HFFc6 (cell line): ENCODE measurements around the gene NEK5. TPM values are rescaled to one million over a fixed set of nuclear protein-coding genes. Genes with fewer than 3 reads are reported as not detected.

Experiments used
- DNase-seq: peaks from one replicate; pipeline ENCODE4 v3.0.0-alpha.2; 2018
- H3K27ac Mint-ChIP-seq: 2 replicates; pipeline ENCODE4 v1.8.0; 2020; ENCODE audit warnings: mild to moderate bottlenecking, mixed read lengths
- H3K27me3 Mint-ChIP-seq: 2 replicates; pipeline ENCODE4 v1.8.0; 2021; ENCODE audit warnings: mild to moderate bottlenecking, moderate library complexity, mixed read lengths; ENCODE audit not compliant: insufficient read depth
- H3K36me3 Mint-ChIP-seq: 2 replicates; pipeline ENCODE4 v1.8.0; 2021; ENCODE audit warnings: low read depth, mixed read lengths
- H3K4me1 Mint-ChIP-seq: 2 replicates; pipeline ENCODE4 v1.8.0; 2020; ENCODE audit warnings: low read depth, mixed read lengths
- H3K4me3 Mint-ChIP-seq: 2 replicates; pipeline ENCODE4 v1.8.0; 2020; ENCODE audit warnings: mild to moderate bottlenecking, moderate library complexity, mixed read lengths
- H3K9me3 Mint-ChIP-seq: 2 replicates; pipeline ENCODE4 v1.8.0; 2020; ENCODE audit warnings: mild to moderate bottlenecking, mixed read lengths
- CTCF ChIP-seq: fragments of 200-600 bp; sonication (generic); IDR thresholded peaks from 2 replicates; pipeline ENCODE4 v1.5.0; 2021; ENCODE audit warnings: antibody characterized with exemption, mild to moderate bottlenecking
- total RNA-seq, 6 experiments: library from RNA; stranded (reverse); fragmentation: NEBNext Ultra II Directional; extraction: Animal tissue kit (Norgen Biotek cat#: 25700); gene quantifications; 2 replicates in 1 of 6; 3 replicates in 5 of 6; pipeline ENCODE4 v1.2.3, GENCODE V29; 2021

Gene NEK5
- total RNA-seq, 6 experiments from 2014 or later = not detected

- Mint-ChIP-seq H3K27me3 (no peaks in the 10 kb centered on the region; the same call in none of the 2 replicates), H3K36me3 (no peaks in the 10 kb centered on the region), H3K4me3 (no peak overlapping the region), H3K4me1 (no peaks in the 10 kb centered on the region), H3K9me3 (no peaks in the 10 kb centered on the region), H3K27ac (no peak overlapping the region)
- no peak for TF ChIP-seq CTCF
- DNase-seq = no peak
These were observed 77.5 kb downstream of the NEK5 start for GRCh38 chr13:52051400-52051799.

GRCh38 chr13:52048516-52048915, 80.4 kb downstream of the NEK5 start:
- no peaks in the 10 kb centered on the region for H3K9me3 Mint-ChIP-seq
- H3K36me3 Mint-ChIP-seq = no peaks in the 10 kb centered on the region
- H3K27me3 Mint-ChIP-seq = no peaks in the 10 kb centered on the region; the same call in none of the 2 replicates
- H3K4me1 Mint-ChIP-seq = no peaks in the 10 kb centered on the region
- DNase-seq = no peak
- no peak for TF ChIP-seq CTCF
- no peak overlapping the region for H3K27ac Mint-ChIP-seq
- H3K4me3 Mint-ChIP-seq = no peak overlapping the region

- Mint-ChIP-seq H3K36me3 (no peaks in the 10 kb centered on the region), H3K27ac (no peak overlapping the region), H3K4me1 (no peaks in the 10 kb centered on the region), H3K4me3 (no peak overlapping the region), H3K27me3 (no peaks in the 10 kb centered on the region; the same call in none of the 2 replicates), H3K9me3 (no peaks in the 10 kb centered on the region)
- DNase-seq = no peak
- TF ChIP-seq CTCF = no peak
These were observed 81.4 kb downstream of the NEK5 start for GRCh38 chr13:52047463-52047862.

GRCh38 chr13:52043675-52044074, 85.2 kb downstream of the NEK5 start:
- Mint-ChIP-seq H3K4me1 (no peaks in the 10 kb centered on the region), H3K36me3 (no peaks in the 10 kb centered on the region), H3K27me3 (no peaks in the 10 kb centered on the region; the same call in 1 of the 2 replicates), H3K4me3 (no peak overlapping the region), H3K9me3 (no peaks in the 10 kb centered on the region), H3K27ac (no peak overlapping the region)
- TF ChIP-seq CTCF = no peak
- DNase-seq = no peak

GRCh38 chr13:52036037-52036436, 92.8 kb downstream of the NEK5 start:
- Mint-ChIP-seq H3K27me3 (no peaks in the 10 kb centered on the region; the same call in 1 of the 2 replicates), H3K4me3 (no peak overlapping the region), H3K36me3 (no peaks in the 10 kb centered on the region), H3K4me1 (peaks cover 5% of the 10 kb centered on the region), H3K9me3 (no peaks in the 10 kb centered on the region), H3K27ac (no peak overlapping the region)
- TF ChIP-seq CTCF = no peak
- DNase-seq = no peak
